OCI-M2 (cell line): ENCODE data around the gene DHRS7.

Experiments used
- DNase-seq: peaks from one replicate; lab custom pipeline; 2025; ENCODE audit not compliant: unreplicated experiment; lab: John Stamatoyannopoulos, UW

The DHRS7 gene, protein sequence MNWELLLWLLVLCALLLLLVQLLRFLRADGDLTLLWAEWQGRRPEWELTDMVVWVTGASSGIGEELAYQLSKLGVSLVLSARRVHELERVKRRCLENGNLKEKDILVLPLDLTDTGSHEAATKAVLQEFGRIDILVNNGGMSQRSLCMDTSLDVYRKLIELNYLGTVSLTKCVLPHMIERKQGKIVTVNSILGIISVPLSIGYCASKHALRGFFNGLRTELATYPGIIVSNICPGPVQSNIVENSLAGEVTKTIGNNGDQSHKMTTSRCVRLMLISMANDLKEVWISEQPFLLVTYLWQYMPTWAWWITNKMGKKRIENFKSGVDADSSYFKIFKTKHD

GRCh38 chr14:60164712-60165546, at the start of gene DHRS7:
Gene DHRS7 (minus strand): TSS chr14:60165398. CDS start chr14:60165309, 89 bp downstream.
- DNase-seq, result no peak

DNA sequence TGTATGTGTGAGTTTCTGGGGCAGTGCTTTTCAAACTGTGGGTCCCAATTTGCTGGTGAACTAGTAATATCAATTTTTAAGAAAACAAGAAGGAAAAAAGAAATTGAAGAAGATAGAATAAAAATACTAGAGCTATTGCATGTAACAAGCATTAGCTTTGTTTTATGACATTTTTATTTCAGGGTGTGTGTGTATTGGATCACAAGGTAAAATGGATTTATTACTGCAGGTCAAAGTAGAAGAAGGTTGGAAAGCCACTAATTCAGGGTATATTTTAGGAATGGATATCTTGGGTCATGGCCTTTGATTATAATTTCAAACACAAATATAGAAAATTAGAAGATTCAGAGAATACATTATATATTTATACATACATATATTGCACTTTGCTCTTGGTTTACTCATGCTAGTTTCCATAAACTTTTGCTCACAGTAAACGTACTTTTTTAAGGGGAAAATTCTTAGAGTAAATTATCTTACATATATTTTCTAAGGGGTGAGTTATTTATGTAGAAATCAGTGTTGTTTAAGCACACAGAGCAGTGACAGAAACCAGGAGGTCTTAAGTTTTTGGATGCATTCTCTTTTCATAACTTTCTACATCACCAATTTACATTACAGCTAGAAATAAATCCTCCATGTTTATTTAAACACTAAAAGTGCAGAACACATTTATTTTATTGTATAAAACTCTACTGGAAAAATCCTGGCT, 49.4 kb upstream of the DHRS7 start:
- no peak for DNase-seq

DNA sequence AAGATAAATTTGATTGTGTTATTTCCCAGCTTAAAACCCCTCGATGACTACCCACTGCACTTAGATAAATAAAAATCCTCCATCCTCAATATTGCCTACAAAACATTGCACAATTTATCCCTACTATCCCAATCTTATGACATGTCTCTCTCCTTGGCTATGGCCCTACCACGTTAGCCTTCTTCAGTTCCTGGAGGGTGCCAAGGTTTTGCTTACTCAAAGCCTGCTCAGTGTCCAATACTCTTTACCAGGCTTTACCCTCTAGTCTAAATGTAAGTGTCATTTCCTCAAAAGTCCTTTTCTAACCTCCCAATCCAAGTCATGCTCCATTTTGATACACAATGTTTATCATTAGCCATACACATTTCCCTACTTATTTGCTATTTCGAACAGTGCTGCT, 48.8 kb upstream of the DHRS7 start:
- no peak for DNase-seq

- no peak for DNase-seq
Measured at GRCh38 chr14:60212503-60213371, 47.5 kb upstream of the DHRS7 start.

DNA sequence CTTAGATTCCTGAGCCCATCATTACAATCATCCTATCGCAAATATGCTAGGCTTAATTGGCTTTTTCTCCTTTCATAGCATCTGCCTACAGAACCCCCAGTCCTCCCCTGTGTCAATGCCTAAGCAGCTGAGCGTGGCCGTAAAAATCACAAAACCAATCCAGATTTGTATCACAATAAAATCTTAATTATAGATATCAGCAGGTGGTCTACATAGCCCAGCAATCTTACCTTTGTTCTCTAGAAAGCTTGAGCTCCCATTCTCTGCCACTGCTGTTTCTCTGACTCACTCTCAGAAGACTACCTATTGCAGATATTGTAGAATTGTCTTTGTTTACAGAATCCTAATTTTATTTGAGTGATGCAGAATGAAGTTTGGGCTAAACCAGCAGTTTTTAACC, 46.0 kb upstream of the DHRS7 start:
- no peak for DNase-seq

- DNase-seq, result no peak
Measured at GRCh38 chr14:60210703-60211102, 45.5 kb upstream of the DHRS7 start.

DNA sequence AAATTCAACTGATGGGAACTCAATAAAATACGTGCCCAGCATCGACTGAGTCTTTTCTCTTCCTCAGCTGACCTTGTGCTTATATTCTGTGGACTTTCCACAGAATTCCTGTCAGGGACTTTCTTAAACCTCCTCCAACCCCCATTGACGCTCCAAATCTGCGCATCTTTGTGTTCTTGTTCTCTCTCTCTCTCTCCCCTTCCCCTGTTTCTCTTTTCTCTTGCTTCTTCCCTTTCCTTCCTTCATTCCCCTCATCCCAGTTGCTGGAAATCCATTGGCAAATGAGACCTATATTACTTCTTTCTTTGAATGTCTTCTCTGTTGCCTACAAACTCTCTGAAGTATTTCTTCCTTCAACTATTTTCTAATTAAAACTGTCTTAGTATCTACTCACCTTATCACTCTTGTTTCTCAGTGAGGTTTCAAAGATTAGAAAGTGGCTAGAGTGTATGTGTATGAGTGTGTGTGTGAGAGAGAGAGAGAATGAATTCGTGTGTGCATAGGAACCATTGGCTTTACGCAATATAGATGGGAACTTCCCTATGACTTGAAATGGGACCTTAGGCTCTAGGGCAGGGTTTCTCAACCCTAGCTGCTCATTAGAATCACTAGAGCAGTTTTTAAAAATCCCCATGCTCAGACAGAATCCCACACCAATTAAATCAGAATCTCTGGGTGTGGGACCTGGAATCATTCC, 41.8 kb upstream of the DHRS7 start:
- DNase-seq, result no peak

GRCh38 chr14:60206249-60206670, 41.1 kb upstream of the DHRS7 start:
- DNase-seq, result no peak

- DNase-seq, result no peak
Measured at GRCh38 chr14:60204843-60205774, 39.9 kb upstream of the DHRS7 start.

GRCh38 chr14:60204104-60204842, 39.1 kb upstream of the DHRS7 start:
- no peak for DNase-seq

GRCh38 chr14:60199321-60199720, 34.1 kb upstream of the DHRS7 start:
- DNase-seq, result no peak

GRCh38 chr14:60197629-60198303, 32.6 kb upstream of the DHRS7 start:
- no peak for DNase-seq

- DNase-seq, result no peak
Measured at GRCh38 chr14:60196291-60196690, 31.1 kb upstream of the DHRS7 start.

GRCh38 chr14:60195179-60195810, 30.1 kb upstream of the DHRS7 start:
- DNase-seq, result no peak

DNA sequence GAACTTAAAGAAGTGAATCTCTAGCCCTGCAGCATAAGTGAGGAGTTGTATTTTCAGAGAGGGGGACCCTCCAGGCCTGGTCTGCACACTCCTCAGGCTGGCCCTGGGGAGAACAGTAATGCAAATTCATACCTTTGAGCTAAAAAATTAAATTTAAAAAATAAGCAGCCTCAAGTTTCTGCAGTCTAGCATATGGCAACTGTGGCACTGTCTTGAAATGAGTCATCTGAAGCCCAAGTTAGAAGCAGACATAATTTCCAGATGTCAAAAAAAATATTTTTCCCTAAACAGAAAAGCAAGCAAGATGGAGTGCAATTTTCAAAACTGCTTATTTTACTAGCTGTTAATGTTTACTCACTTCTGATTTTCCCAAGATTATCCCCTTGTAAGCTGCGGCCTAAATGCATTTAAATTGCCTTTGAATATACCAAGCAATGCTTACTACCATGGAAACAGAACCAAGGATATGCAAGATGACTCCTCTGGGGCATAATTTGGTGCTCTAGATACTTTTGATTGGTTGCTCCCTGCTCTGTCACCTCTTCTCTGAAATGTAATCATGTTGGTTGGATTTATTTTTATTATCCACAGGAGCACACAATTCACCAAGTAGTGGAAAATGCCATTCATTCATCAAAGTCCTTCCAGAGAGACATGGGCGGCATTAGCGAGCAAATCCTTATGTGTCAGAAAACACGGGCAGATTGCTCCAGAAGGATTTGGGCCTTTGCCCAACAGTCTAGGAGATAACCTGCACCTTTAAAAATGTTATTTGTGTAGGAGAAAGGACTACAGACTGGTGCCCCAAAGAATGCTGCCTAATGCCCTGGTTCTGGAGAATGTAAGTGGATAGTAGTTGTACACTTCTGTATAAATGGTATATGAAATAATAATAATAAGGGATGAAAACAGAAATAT, 25.0 kb upstream of the DHRS7 start:
- no peak for DNase-seq

DNA sequence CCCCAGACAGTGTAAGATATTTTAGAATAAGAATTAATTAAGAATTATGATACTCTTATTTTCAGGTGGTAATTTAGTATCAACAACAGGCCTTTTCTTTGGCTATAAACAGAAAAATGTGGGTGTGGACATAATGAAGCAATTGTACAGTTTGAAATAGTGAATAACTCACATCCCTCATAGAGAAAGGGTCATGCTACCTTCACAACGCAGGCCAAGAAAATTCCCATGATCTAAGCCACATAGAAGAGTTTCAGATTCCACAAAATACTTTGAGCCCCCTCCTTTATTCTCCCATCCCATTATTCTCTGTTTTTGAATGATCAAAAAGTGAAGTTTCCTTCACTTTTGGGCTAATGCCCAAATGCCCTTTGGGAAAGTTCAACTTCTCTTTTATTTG, 23.5 kb upstream of the DHRS7 start:
- DNase-seq, result no peak
